GM18499 (cell line): ENCODE results near the gene GPR157.

Experiments used
- ATAC-seq: cut with Tn5 transposase; IDR thresholded peaks from one replicate; pipeline ENCODE4 v1.9.1; 2021; ENCODE audit warnings: moderate number of reproducible peaks; ENCODE audit not compliant: insufficient read depth, unreplicated experiment

The GPR157 gene

GRCh38 chr1:9069326-9070100 is 59.4 kb downstream of the GPR157 start, which contains the start of gene SLC2A5:
SLC2A5 (minus strand) TSS chr1:9069635; CDS start chr1:9069536, 99 bp downstream.
- ATAC-seq: peak; percentile 77

- ATAC-seq: no peak
Measured at GRCh38 chr1:9068981-9069325, 59.9 kb downstream of the GPR157 start.

- ATAC-seq: no peak
Measured at GRCh38 chr1:9066945-9067807, 61.7 kb downstream of the GPR157 start.

- no peak for ATAC-seq
Measured at GRCh38 chr1:9065213-9065751, 63.6 kb downstream of the GPR157 start.

- no peak for ATAC-seq
Measured at GRCh38 chr1:9062846-9063245, 66.1 kb downstream of the GPR157 start.

- no peak for ATAC-seq
Measured at GRCh38 chr1:9062021-9062471, 66.9 kb downstream of the GPR157 start.

- ATAC-seq: no peak
Measured at GRCh38 chr1:9061252-9061960, 67.5 kb downstream of the GPR157 start.

GRCh38 chr1:9059891-9060744 is 68.8 kb downstream of the GPR157 start:
- ATAC-seq: no peak

- no peak for ATAC-seq
Measured at GRCh38 chr1:9058465-9058864, 70.4 kb downstream of the GPR157 start.

GRCh38 chr1:9057851-9058250 is 71.1 kb downstream of the GPR157 start:
- ATAC-seq: no peak

- ATAC-seq: no peak
Measured at GRCh38 chr1:9052272-9053049, 76.4 kb downstream of the GPR157 start.

GRCh38 chr1:9051379-9051778 is 77.5 kb downstream of the GPR157 start:
- ATAC-seq: no peak

- ATAC-seq: no peak
Measured at GRCh38 chr1:9050803-9051202, 78.1 kb downstream of the GPR157 start.
